Measurements from ENCODE around the gene LZTS2. TPM values are rescaled to one million over a fixed set of nuclear protein-coding genes. Genes with fewer than 3 reads are reported as not detected.

Gene LZTS2
- total RNA-seq, 1 experiment from 2014 or later: 93.0 TPM

- BruUV-seq (replicated peaks): no TSS peak
- Histone ChIP-seq H4K20me1 (ENCODE audit: insufficient read depth) (no peaks in the 10 kb centered on the region), H3K4me3 (replicated peaks in 1 of 2; ENCODE audit: low read depth in 1 of 2, low read length in 2 of 2) (no peak overlapping the region), H2AFZ (ENCODE audit: low read depth, low read length, poor library complexity, severe bottlenecking) (no peak overlapping the region), H3K9me2 (ENCODE audit: insufficient read depth) (no peaks in the 10 kb centered on the region), H3K4me1 (ENCODE audit: control insufficient read depth in 1 of 2, insufficient read depth in 2 of 2, low read length in 2 of 2) (peaks cover 22 to 38% of the 10 kb centered on the region in 2 experiments), H3K27me3 (ENCODE audit: insufficient read depth, low read length) (no peaks in the 10 kb centered on the region), H3K9me3 (ENCODE audit: control insufficient read depth in 1 of 2, insufficient read depth in 1 of 2, low read depth in 1 of 2, low read length in 2 of 2) (no peaks in the 10 kb centered on the region), H3K9ac (ENCODE audit: low read length) (no peak overlapping the region), H3K79me2 (ENCODE audit: insufficient read depth, low read length) (peaks cover 36% of the 10 kb centered on the region), H3K36me3 (ENCODE audit: control insufficient read depth in 1 of 2, insufficient read depth in 2 of 2, low read length in 2 of 2) (no peaks in the 10 kb centered on the region), H3K4me2 (ENCODE audit: low read length) (no peak overlapping the region), H3K27ac (ENCODE audit: low read depth, low read length) (no peak overlapping the region; the same call in 1 of the 2 replicates)
- TF ChIP-seq FOSL1 (IDR thresholded peaks at IDR 0.05; ENCODE audit: low read depth) (no peak), ELF1 (IDR thresholded peaks at IDR 0.05; ENCODE audit: borderline replicate concordance, low read depth) (no peak), SP1 (IDR thresholded peaks at IDR 0.05; ENCODE audit: low read depth) (no peak), CBX3 (IDR thresholded peaks at IDR 0.05; ENCODE audit: low read depth) (no peak), ATF3 (IDR thresholded peaks at IDR 0.05) (no peak), ZBTB33 (IDR thresholded peaks at IDR 0.05; ENCODE audit: extremely low read depth, insufficient replicate concordance, low read length) (no peak), POLR2A (IDR thresholded peaks at IDR 0.05; ENCODE audit: borderline replicate concordance, extremely low read depth, insufficient read depth, insufficient read length) (no peak), CEBPB (IDR thresholded peaks at IDR 0.05; ENCODE audit: low read depth) (no peak), EGR1 (IDR thresholded peaks at IDR 0.05; ENCODE audit: low read depth) (no peak)
- DNase-seq (ENCODE audit: low read depth, low spot score): no peak
- intact Hi-C loops (cut with micrococcal nuclease): no loop called here
- CTCF ChIA-PET: interaction anchor here (1.2 to 3.9 kb wide), 6 partner anchors 9 to 96 kb away, joined by 3 to 14 read pairs (median 5); partner anchors contain the start of genes KAZALD1, PDZD7 and SFXN3
- RAD21 ChIA-PET (ENCODE audit: low non-redundant PET in 1 of 2, low total read pairs in 2 of 2, uncharacterized antibody in 2 of 2, unreplicated experiment in 2 of 2): no interaction called here
- ATAC-seq: no peak
- POLR2A ChIA-PET: no interaction called here
Measured at GRCh38 chr10:101046332-101047238, 47.0 kb downstream of the LZTS2 start.
